GM12891 (cell line): ENCODE measurements around the gene RERE.

Source experiments
- POLR2A ChIP-seq: IDR thresholded peaks from 2 replicates; pipeline ENCODE4 v1.6.1; 2011; ENCODE audit warnings: low read depth, low read length, control low read depth
- POLR2AphosphoS5 ChIP-seq: IDR thresholded peaks from 2 replicates; pipeline ENCODE4 v1.6.1; 2011; ENCODE audit warnings: low read depth, low read length, control low read depth
- POU2F2 ChIP-seq: IDR thresholded peaks from 2 replicates; pipeline ENCODE4 v1.6.1; 2011; ENCODE audit warnings: low read depth, mild to moderate bottlenecking, control low read depth, low read length, moderate library complexity
- TAF1 ChIP-seq: IDR thresholded peaks from 2 replicates; pipeline ENCODE4 v1.6.1; 2011; ENCODE audit warnings: low read depth, low read length, control low read depth

- no peak for TF ChIP-seq POLR2A
- no peak for TF ChIP-seq TAF1
- no peak for TF ChIP-seq POLR2AphosphoS5
- no peak for TF ChIP-seq POU2F2
Observed at GRCh38 chr1:8560611-8561544, 256.6 kb downstream of the RERE start.
